Activated CD4-positive, alpha-beta T cell treated with anti-CD3 and anti-CD28 coated beads for 48 hours (primary cell): Measurements from ENCODE around the gene CA10.

ENCODE experiments used
- DNase-seq: peaks from one replicate; pipeline ENCODE4 v3.0.0-alpha.2; 2020

The CA10 gene

DNA sequence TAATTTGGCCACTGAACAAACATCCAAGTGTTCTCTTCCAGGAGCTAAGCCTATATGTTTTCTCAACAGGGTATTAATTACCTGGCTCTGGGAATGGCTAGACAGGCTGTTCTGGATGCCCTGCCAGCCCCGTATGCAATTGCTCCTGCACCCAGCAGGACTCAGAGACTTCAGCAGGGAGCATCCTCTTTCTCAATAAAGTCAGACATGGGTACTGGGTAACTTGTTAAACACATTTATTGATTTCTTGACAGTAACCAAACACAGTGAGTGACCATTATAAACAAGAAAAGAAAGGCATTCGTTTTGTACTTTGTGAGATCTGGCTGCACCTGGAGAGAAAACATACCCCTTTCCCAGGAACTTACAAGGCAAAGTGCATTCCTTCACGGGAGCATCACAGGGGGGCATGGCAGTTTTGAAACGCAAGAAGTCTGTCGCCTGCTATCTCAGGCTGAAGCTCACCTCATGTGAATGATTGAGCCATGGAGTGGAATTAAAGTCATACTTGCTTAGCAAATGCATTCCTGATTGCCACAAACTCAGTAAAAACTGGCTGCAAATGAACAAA is 528.3 kb downstream of the CA10 start:
- no peak for DNase-seq

DNA sequence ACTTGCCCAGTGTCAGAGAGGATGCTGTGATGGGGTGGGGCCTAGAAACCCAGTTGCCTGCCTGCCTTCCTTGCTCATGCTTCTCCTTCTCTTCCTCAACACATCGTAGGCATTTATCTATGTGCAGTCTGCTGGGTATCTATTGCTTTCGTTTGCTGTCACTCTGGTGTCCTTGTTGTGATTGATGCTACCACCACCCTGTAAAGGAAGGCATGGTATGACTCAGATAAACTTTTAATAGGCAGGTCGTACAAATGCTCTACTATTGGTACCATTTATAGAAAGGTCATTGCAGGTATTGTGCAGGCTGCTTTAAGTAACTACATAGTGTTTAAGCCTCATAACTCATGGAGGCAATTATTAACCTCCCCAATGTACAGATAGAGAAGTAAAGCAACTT is 529.3 kb downstream of the CA10 start:
- no peak for DNase-seq

GRCh38 chr17:51627779-51628178 is 530.7 kb downstream of the CA10 start:
- DNase-seq = no peak

GRCh38 chr17:51618476-51618875 is 540.0 kb downstream of the CA10 start:
- no peak for DNase-seq

- DNase-seq = no peak
Observed at GRCh38 chr17:51617986-51618385, 540.5 kb downstream of the CA10 start.

DNA sequence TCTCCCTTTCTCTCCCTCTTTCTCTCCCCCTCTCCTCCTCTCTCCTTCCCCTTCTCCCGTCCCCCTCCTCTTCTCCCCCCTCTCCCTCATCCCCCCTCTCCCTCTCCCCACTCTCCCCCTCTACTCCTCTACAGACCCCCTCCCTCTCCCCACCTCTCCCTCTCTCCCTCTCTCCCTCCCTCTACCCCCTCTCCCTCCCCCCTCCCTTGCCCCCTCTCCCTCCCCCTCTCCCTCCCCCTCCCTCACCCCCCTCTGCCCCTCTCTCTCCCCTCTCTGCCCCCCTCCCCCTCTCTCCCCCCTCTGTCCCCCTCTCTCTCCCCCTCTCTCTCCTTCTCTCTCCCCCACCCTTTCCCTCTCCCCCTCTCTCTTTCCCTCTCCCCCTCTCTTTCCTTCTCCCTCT is 545.3 kb downstream of the CA10 start:
- DNase-seq = no peak

DNA sequence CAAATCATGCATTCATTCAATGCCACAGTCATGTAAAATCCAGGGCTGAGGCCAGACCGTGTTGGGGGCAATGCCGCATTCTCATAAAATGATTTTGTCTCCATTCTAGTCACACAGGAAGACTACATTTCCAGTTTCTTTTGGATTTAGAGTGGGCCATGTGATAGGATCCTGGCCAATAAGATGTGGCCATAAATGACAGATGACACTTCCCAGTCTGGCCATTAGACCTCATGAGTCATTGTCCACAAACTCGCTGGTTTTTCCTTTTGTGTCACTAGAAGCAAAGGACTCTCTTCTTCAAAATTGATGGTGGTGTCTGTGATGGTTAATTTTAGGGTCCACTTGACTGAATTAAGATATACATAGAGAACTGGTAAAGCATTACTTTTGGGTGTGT is 545.8 kb downstream of the CA10 start:
- no peak for DNase-seq

DNA sequence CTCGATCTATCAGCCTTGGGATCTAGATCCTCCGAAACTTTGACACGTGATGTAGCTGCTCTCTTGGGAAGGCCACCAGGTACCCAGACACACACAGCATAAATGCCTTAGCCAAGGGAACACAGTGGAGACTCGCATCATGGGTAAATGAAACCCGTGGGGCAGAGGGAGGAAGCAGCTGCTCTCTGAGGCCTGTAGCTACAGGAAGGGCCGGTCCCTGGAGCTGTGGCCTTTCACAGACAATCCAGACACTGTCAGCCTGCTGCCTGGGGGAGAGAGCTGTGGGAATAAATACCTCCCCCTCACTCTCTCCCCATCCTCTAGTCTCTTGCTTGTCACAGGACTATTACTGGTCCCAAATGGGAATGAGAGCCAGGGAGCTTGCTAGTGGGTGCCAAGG is 546.9 kb downstream of the CA10 start:
- DNase-seq = no peak

- DNase-seq = no peak
Observed at GRCh38 chr17:51610834-51611233, 547.7 kb downstream of the CA10 start.

DNA sequence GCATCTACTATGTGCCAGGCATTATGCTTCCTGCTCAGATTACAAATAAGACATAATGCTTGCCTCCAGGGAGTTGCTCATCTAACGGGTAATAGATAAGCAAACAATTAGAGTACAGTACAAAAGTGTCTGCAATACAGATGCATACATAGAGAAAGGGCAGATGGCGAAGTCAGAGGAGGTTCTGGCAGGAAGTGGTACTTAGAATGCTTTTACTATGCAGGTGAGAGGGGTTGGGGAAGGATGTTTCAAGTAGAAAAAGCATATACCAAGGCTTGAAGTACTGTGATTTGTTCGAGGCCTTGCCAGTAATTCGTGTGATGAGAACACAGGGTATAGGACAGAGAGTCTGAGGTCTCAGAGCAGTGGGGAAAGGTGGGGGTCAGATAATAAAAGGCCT is 548.4 kb downstream of the CA10 start:
- DNase-seq = no peak

GRCh38 chr17:51608251-51608933 is 550.1 kb downstream of the CA10 start:
- DNase-seq = no peak

DNA sequence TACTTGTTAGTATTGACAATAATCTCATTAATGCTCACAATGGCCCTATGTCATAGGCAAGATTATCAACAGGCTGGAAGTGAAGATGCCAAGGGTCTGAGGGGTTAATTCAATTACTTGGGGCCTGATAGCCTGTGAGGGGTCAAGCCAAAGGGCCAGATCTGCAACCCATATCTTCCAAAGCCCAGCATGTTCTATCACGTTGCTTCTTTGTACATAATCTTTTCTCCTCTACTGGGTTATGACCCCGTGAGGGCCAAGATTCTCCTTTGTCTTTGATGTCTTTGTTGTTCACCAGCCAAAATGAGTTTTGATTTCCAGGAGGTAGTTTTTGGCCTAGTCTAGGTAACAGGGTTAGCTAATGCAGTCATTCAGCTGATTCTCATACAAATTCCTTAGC is 551.0 kb downstream of the CA10 start:
- no peak for DNase-seq

DNA sequence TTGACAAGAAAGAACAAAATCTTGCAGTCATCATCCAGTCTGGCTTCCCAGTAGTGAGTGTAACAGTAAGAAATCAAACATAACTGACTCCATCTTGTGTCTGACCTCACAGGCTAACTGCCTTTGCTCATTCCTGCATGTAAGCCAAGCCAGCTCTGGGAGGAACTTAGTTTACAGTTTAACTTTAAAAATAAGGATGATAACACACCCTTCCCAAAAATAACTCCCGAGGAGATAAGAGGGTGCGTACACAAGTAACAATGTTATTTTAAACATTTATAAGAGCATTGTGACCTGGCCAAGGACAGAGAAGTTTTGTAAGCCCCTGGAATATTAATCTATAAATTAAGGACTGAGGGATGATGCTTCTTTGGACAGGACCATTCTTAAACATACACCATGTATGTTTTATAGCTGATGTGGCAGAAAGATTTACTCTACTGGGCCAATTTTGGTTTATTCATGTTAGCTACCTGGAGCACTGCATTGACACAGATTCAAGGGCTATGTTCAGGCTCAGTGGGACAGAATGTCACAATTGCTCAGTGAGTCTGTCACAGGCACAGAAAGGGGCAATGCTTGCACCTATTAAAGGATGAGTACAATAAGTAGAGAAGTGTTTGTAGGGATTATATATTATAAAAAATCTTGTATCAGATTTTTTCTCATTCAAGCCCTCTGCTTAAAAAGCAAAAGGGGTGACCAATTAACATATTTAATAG is 554.1 kb downstream of the CA10 start:
- DNase-seq = no peak

GRCh38 chr17:51601622-51602261 is 556.8 kb downstream of the CA10 start:
- no peak for DNase-seq

DNA sequence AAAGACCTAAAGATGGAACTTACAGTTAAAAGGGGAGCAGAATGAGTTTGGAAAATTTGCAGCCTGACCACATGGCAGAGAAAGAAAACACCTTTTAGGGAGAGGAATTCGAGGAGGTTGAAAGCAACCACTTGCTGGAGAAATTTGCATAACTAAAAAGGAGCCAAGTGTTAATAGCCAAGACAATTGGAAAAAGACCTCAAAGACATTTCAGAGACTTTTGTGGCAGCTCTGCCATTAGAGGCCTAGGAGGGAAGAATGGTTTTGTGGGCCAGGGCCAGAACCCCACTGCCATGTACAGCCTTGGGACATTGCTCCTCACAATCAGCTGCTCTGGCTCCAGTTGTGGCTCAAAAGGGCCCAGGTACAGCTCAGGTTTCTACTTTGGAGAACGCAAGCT is 559.7 kb downstream of the CA10 start:
- no peak for DNase-seq

DNA sequence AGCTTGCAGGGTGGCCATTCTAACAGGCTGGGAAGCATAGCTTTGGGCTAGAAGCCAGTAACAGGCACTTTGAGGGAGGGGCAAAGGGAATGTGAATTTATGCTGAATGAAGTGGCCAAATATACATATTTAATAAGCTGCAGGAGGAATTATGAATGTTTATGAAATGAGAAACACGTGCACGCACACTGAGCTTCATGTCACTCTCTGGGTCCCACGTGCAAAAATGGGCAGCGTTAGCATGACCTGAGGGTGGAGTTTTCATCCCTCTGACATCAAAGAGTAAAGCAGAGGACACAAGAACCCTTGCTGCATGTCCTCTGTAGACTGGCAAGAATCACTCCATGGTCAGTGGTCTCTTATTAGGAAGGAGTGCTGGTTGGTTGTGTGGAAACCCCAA is 561.2 kb downstream of the CA10 start:
- DNase-seq = no peak

DNA sequence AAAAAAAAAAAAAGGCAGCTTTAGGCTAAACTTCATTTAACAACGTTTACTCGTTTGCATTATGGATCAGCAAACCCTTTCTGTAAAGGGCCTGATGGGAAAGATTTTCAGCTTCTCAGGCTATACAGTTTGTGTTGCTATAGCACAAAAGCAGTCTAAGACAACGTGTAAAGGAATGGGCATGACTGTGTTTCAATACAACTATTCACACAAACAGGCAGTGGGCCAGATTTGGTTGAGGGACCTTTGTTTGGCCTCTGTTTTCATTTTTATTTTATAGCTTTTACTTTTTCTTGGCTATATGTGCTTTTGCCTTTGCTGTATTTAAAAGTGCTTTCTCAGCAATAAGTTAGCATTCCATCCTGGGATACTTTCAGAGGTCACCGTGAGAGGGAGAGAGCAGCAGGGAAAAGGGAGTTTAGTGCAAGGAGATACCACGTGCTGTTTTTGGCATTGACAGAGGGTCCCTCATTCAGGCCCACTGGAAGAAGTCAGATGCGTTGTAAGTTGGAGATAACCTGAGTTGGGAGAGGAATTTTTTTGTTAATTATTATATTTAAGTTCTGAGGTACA is 562.6 kb downstream of the CA10 start:
- DNase-seq = no peak

- DNase-seq = no peak
Observed at GRCh38 chr17:51590071-51590656, 568.4 kb downstream of the CA10 start.

GRCh38 chr17:51588063-51588462 is 570.5 kb downstream of the CA10 start:
- DNase-seq = no peak

DNA sequence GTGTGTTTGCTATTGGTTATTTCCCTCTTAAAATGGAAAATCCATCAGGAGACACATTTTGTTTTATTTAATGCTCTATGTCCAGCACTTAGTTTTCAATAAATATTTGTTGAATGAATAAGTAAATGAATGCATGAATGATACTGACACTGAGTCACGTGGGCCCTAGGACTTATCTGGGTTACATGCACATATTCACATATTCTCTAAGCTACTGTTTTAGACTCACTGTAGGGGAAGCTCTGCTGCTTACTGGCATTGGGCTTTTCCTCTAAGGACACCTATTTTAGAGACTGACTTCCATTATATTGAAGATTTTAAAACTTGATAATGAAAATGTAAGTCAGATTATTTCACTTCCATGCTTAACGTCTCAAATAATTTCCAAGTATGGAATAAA is 571.0 kb downstream of the CA10 start:
- no peak for DNase-seq

DNA sequence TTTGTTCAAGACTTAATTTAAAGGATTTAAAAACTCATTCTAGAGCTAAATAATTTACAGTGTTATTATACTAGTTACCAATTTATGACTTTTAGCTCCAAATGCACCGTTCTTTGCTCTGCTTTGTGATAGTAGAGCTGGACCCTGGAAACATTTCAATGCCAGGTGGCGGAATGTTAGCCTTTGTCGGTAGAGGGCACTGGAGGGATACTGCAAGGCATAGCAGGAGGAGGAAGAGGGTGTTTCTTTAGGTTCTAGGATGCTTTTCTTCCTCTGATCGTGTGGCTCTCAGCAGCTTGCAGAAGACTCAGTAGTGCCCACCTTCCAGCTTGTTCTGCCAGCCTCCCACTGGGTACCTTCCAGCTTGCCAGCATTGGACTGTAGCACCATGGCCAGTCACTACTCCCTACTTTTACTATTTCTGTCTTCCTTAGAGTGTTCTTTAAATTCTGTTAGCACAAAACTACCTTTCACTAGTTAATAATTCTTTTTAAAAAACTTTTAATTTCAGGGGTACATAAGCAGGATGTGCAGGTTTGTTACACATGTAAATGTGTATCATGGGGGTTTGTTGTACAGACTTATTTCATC is 572.9 kb downstream of the CA10 start:
- peak; percentile 20 for DNase-seq

DNA sequence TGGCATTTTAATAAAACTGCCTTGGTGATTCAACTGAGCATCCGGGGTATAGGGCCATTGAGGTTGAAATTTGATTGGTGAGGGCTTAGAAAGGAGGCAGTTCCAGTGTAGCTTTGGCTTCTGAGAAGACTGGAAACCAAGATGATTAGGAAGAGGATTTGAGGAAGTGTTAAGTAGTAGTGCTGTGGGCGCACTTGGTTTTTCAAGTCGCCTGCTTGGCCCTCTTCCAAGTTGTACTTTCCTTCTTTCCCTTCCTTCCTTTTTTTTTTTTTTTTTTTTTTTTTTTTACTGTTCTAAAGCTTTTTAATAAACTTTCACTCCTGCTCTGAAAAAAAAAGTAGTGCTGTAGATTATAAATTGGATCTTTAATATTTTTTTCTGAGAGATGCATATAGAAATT is 577.6 kb downstream of the CA10 start:
- no peak for DNase-seq
